GM12878 (cell line): Measurements from ENCODE around the gene HOXD11. TPM values are rescaled to one million over a fixed set of nuclear protein-coding genes. Genes with fewer than 3 reads are reported as not detected.

ENCODE experiments used
- ATAC-seq: fragments of 200-7000 bp; cut with Tn5 transposase; 3 replicates; pipeline ENCODE4 v1.9.1; 2020; ENCODE audit warnings: mild to moderate bottlenecking, moderate library complexity
- BruUV-seq: library from RNA; stranded (reverse); fragments of 400-500 nt; replicated peaks from 2 replicates; lab custom pipeline; 2021; lab: Mats Ljungman, UMichigan
- CTCF ChIA-PET: fragments of 300-600 bp; sonication (Branson Sonifier 250); formaldehyde crosslinking; extraction: SDS; loops from one replicate; lab custom pipeline; 2021; ENCODE audit warnings: inconsistent platforms; lab: Yijun Ruan, JAX
- POLR2A ChIA-PET: fragments of 350-600 bp; formaldehyde crosslinking; extraction: SDS; loops from one replicate; lab custom pipeline; 2021; ENCODE audit warnings: inconsistent platforms; lab: Charles Lee
- RAD21 ChIA-PET: fragments of 300-600 bp; sonication (Branson Sonifier 250); formaldehyde crosslinking; loops from one replicate; lab custom pipeline; 2023; ENCODE audit warnings: antibody characterized with exemption; ENCODE audit not compliant: unreplicated experiment; lab: Charles Lee
- SMC1A ChIA-PET: fragments of 300-600 bp; sonication (Branson Sonifier 250); formaldehyde crosslinking; loops from one replicate; lab custom pipeline; 2023; ENCODE audit not compliant: unreplicated experiment, uncharacterized antibody; lab: Charles Lee
- DNase-seq: peaks from one replicate; pipeline ENCODE4 v3.0.0-alpha.2; 2011; ENCODE audit warnings: low read depth, low spot score
- FAIRE-seq: peaks from 3 replicates; lab custom pipeline; 2011; peaks lifted over from hg19 to GRCh38; lab: Jason Lieb, UNC
- H2AFZ ChIP-seq: 2 replicates; pipeline ENCODE4 v1.6.0; 2011; ENCODE audit warnings: low read depth, low read length, control low read depth; ENCODE audit not compliant: control insufficient read depth
- H3K27ac ChIP-seq: 2 replicates; pipeline ENCODE4 v1.5.1; 2011; ENCODE audit warnings: control low read depth; ENCODE audit not compliant: control insufficient read depth, insufficient read depth
- H3K27me3 ChIP-seq, 2 experiments: replicated peaks in 1 of 2; 2 replicates each; pipeline versions ENCODE4 v1.6.0 to v1.6.1; 2011; ENCODE audit warnings: low read length in 1 of 2; ENCODE audit not compliant: control insufficient read depth in 2 of 2, insufficient read depth in 2 of 2
- H3K36me3 ChIP-seq, 2 experiments: 2 replicates each; pipeline ENCODE4 v1.5.1; 2011; ENCODE audit warnings: low read length in 1 of 2; ENCODE audit not compliant: control insufficient read depth in 2 of 2, insufficient read depth in 2 of 2
- H3K4me1 ChIP-seq: 2 replicates; pipeline ENCODE4 v1.6.1; 2011; ENCODE audit warnings: mild to moderate bottlenecking, low read length, moderate library complexity, mixed read lengths; ENCODE audit not compliant: control insufficient read depth, insufficient read depth
- H3K4me2 ChIP-seq: 2 replicates; pipeline ENCODE4 v1.6.0; 2011; ENCODE audit warnings: control low read depth; ENCODE audit not compliant: control insufficient read depth, insufficient read depth
- H3K4me3 ChIP-seq: fragments of 200-600 bp; sonication (generic); 2 replicates; pipeline ENCODE4 v1.5.1; 2016
- H3K79me2 ChIP-seq: 2 replicates; pipeline ENCODE4 v1.6.0; 2011; ENCODE audit warnings: low read length; ENCODE audit not compliant: control insufficient read depth, insufficient read depth
- H3K9ac ChIP-seq: 2 replicates; pipeline ENCODE4 v1.8.0; 2011; ENCODE audit warnings: low read length, control low read depth, mixed read lengths; ENCODE audit not compliant: control insufficient read depth, insufficient read depth
- H3K9me3 ChIP-seq: replicated peaks from 3 replicates; pipeline ENCODE4 v1.5.1; 2011; ENCODE audit warnings: mild to moderate bottlenecking, low read length; ENCODE audit not compliant: control insufficient read depth, insufficient read depth
- H4K20me1 ChIP-seq: 2 replicates; pipeline ENCODE4 v1.6.0; 2011; ENCODE audit not compliant: control insufficient read depth, insufficient read depth
- BCL3 ChIP-seq: IDR thresholded peaks from 2 replicates; pipeline ENCODE4 v1.6.1; 2011; ENCODE audit warnings: borderline replicate concordance, low read depth, mild to moderate bottlenecking, moderate library complexity, low read length; ENCODE audit not compliant: insufficient read depth, poor library complexity, severe bottlenecking
- BCLAF1 ChIP-seq: fragments of 450-650 bp; IDR thresholded peaks from 2 replicates; pipeline ENCODE4 v1.6.1; 2017; ENCODE audit warnings: antibody characterized with exemption, mild to moderate bottlenecking, moderate library complexity
- RAD51 ChIP-seq: fragments of 450-650 bp; IDR thresholded peaks from 2 replicates; pipeline ENCODE4 v1.6.1; 2016; ENCODE audit warnings: moderate library complexity, mild to moderate bottlenecking, inconsistent platforms
- SREBF1 ChIP-seq: IDR thresholded peaks from 2 replicates; pipeline ENCODE4 v1.6.1; 2012; ENCODE audit warnings: mild to moderate bottlenecking, low read length
- ZBED1 ChIP-seq: IDR thresholded peaks from 2 replicates; pipeline ENCODE4 v1.6.1; 2016; ENCODE audit warnings: borderline replicate concordance
- ZNF687 ChIP-seq: fragments of 450-650 bp; IDR thresholded peaks from 2 replicates; pipeline ENCODE4 v1.6.1; 2017; ENCODE audit warnings: mild to moderate bottlenecking, moderate library complexity
- WGBS: methylation state at CpG from one replicate; pipeline ENCODE4 v1.1.6; 2016; ENCODE audit warnings: low lambda C conversion rate; ENCODE audit not compliant: insufficient replicate concordance, insufficient coverage; ENCODE audit errors: missing lambda C conversion rate; 5-methylcytosine and 5-hydroxymethylcytosine counted together
- in situ Hi-C: fragments of 300-500 bp; cut with MboI; formaldehyde crosslinking; loops from 9 replicates; pipeline ENCODE4 v1.14.3; 2018; ENCODE audit warnings: mixed read lengths
- intact Hi-C: fragments of 100-400 bp; cut with micrococcal nuclease; formaldehyde crosslinking; loops from one replicate; pipeline ENCODE4 v1.14.2; 2022; ENCODE audit not compliant: unreplicated experiment
- polyA plus RNA-seq, 11 experiments: library from polyadenylated mRNA; depleted of rRNA in 4 of 11; unstranded in 6 of 11; stranded (reverse) in 5 of 11; fragments of >200 nt; fragmentation: Nextera tagmentation in 4 of 11; fragmentation: Illumina TruSeq in 1 of 11; extraction: Ambion mirVana in 4 of 11; extraction: Trizol in 1 of 11; gene quantifications; 1 replicate in 1 of 11; 2 replicates in 10 of 11; pipeline versions ENCODE4 v1.2.1 to v1.2.3, GENCODE V29; 2011 to 2016; ENCODE audit warnings: inconsistent platforms in 2 of 11, missing spikeins in 2 of 11, low read depth in 1 of 11
- total RNA-seq, 4 experiments: library from RNA; depleted of rRNA in 3 of 4; stranded (reverse); fragments of >200 nt in 3 of 4; fragmentation: Illumina TruSeq in 1 of 4; extraction: Trizol in 1 of 4; gene quantifications; 2 replicates each; pipeline versions ENCODE4 v1.2.1 to v1.2.3, GENCODE V29; 2013 to 2021

Gene HOXD11
- total and polyA plus RNA-seq, 10 of the 15 experiments (the other 5 are each of a cell fraction or from before 2014, with no cell fraction given), result not detected

- Histone ChIP-seq H3K79me2 (no peaks in the 10 kb centered on the region), H3K27me3 (peaks cover 10 to 29% of the 10 kb centered on the region in 2 experiments), H3K9ac (no peak overlapping the region), H3K4me3 (no peak overlapping the region), H2AFZ (no peak overlapping the region), H3K36me3 (no peaks in the 10 kb centered on the region), H4K20me1 (no peaks in the 10 kb centered on the region), H3K9me3 (no peaks in the 10 kb centered on the region), H3K27ac (no peak overlapping the region)
- BruUV-seq, result no TSS peak
- FAIRE-seq (no peak), DNase-seq (no peak)
- RAD21 ChIA-PET, result no interaction called here
- POLR2A ChIA-PET, result no interaction called here
- WGBS, result 24% methylated on average over 30 of the region's 31 CpGs
- no peak for TF ChIP-seq RAD51
- TF ChIP-seq, all 136 proteins: peak for 0
- CTCF ChIA-PET, result interaction anchor here (0.6 to 0.7 kb wide), 2 partner anchors 16 to 507 kb away, joined by 3 to 4 read pairs; no protein-coding TSS in a partner anchor
- intact Hi-C loops (no loop called here), in situ Hi-C loops (loop anchor here (25.0 kb wide), 1 partner anchor 1189 kb away; no protein-coding TSS in a partner anchor)
- ATAC-seq, result no peak
- Histone ChIP-seq H3K4me2 (no peak overlapping the region), H3K4me1 (no peaks in the 10 kb centered on the region)
- SMC1A ChIA-PET, result no interaction called here
Measured at GRCh38 chr2:176147800-176148496, 40.9 kb downstream of the HOXD11 start.

- CTCF ChIA-PET, result no interaction called here
- TF ChIP-seq BCL3 (no peak), BCLAF1 (no peak), ZBED1 (no peak), SREBF1 (no peak), ZNF687 (no peak)
Measured at GRCh38 chr2:176148751-176149421, 41.8 kb downstream of the HOXD11 start.

More at GRCh38 chr2:176148751-176149421, 41.8 kb downstream of the HOXD11 start:
- FAIRE-seq (no peak), DNase-seq (no peak), ATAC-seq (no peak)
- in situ Hi-C loops (loop anchor here (25.0 kb wide), 1 partner anchor 1188 kb away; no protein-coding TSS in a partner anchor), intact Hi-C loops (no loop called here)
- BruUV-seq, result no TSS peak
- no peaks in the 10 kb centered on the region for H3K79me2 ChIP-seq
- H4K20me1 ChIP-seq, result no peaks in the 10 kb centered on the region
- H3K4me3 ChIP-seq, result no peak overlapping the region
- SMC1A ChIA-PET, result no interaction called here
- RAD21 ChIA-PET, result no interaction called here
- H3K9ac ChIP-seq, result no peak overlapping the region
- POLR2A ChIA-PET, result no interaction called here
- no peaks in the 10 kb centered on the region for H3K4me1 ChIP-seq
- no peaks in the 10 kb centered on the region for H3K36me3 ChIP-seq
- WGBS, result 39% methylated on average over 11 of the region's 11 CpGs
- H2AFZ ChIP-seq, result no peak overlapping the region
- H3K27ac ChIP-seq, result no peak overlapping the region
- H3K27me3 ChIP-seq, result peaks cover 10 to 33% of the 10 kb centered on the region in 2 experiments
- no peak overlapping the region for H3K4me2 ChIP-seq
- no peaks in the 10 kb centered on the region for H3K9me3 ChIP-seq
